Mesenchymal stem cell (in vitro differentiated cells and primary cell): ENCODE data around the gene CAMK2A.
A peak's percentile ranks its signal among the peaks of the same experiment; 100 is the strongest.

Experiments
- DNase-seq: peaks from one replicate; pipeline ENCODE4 v3.0.0-alpha.2; 2013
- H2AFZ ChIP-seq: one replicate; pipeline ENCODE4 v1.6.1; 2013; ENCODE audit warnings: low read depth, mild to moderate bottlenecking, control low read depth, inconsistent platforms, low read length, moderate library complexity
- H2AK5ac ChIP-seq: 2 replicates; pipeline ENCODE4 v1.6.1; 2013; ENCODE audit warnings: low read length, moderate library complexity, mild to moderate bottlenecking, inconsistent platforms; ENCODE audit not compliant: severe bottlenecking
- H2BK120ac ChIP-seq: one replicate; pipeline ENCODE4 v1.6.1; 2013; ENCODE audit warnings: low read depth, mild to moderate bottlenecking, inconsistent platforms, low read length, moderate library complexity
- H2BK12ac ChIP-seq, 2 experiments: one replicate each; pipeline ENCODE4 v1.6.1; 2013; ENCODE audit warnings: inconsistent platforms in 2 of 2, low read length in 2 of 2, mild to moderate bottlenecking in 2 of 2, moderate library complexity in 2 of 2, control low read depth in 1 of 2
- H2BK15ac ChIP-seq: one replicate; pipeline ENCODE4 v1.6.1; 2013; ENCODE audit warnings: mild to moderate bottlenecking, low read depth, inconsistent platforms; ENCODE audit not compliant: poor library complexity, severe bottlenecking
- H2BK5ac ChIP-seq: 2 replicates; pipeline ENCODE4 v1.6.1; 2013; ENCODE audit warnings: low read depth, mild to moderate bottlenecking, low read length, control low read depth, inconsistent platforms; ENCODE audit not compliant: poor library complexity, severe bottlenecking
- H3K14ac ChIP-seq, 2 experiments: one replicate each; pipeline ENCODE4 v1.6.1; 2013; ENCODE audit warnings: inconsistent platforms in 2 of 2, low read length in 2 of 2, control low read depth in 1 of 2, mild to moderate bottlenecking in 1 of 2, moderate library complexity in 1 of 2
- H3K18ac ChIP-seq, 2 experiments: one replicate each; pipeline ENCODE4 v1.6.1; 2013; ENCODE audit warnings: inconsistent platforms in 2 of 2, low read length in 2 of 2, control low read depth in 1 of 2, low read depth in 1 of 2, mild to moderate bottlenecking in 1 of 2
- H3K23ac ChIP-seq, 2 experiments: one replicate each; pipeline ENCODE4 v1.6.1; 2013; ENCODE audit warnings: inconsistent platforms in 2 of 2, low read length in 2 of 2, mild to moderate bottlenecking in 2 of 2, moderate library complexity in 2 of 2, control low read depth in 1 of 2
- H3K27ac ChIP-seq: 2 replicates; pipeline ENCODE4 v1.5.1; 2013; ENCODE audit warnings: mild to moderate bottlenecking, moderate library complexity, low read length, control low read depth, inconsistent platforms; ENCODE audit not compliant: poor library complexity, severe bottlenecking
- H3K27me3 ChIP-seq, 2 experiments: 2 replicates each; pipeline versions ENCODE4 v1.6.1 to v1.7.0; 2013; ENCODE audit warnings: low read length in 2 of 2, mild to moderate bottlenecking in 2 of 2, moderate library complexity in 2 of 2, control low read depth in 1 of 2, inconsistent platforms in 1 of 2; ENCODE audit not compliant: control insufficient read depth in 1 of 2, insufficient read depth in 1 of 2
- H3K36me3 ChIP-seq, 2 experiments: 2 replicates each; pipeline versions ENCODE4 v1.6.1 to v1.7.0; 2013; ENCODE audit warnings: low read length in 2 of 2, control low read depth in 1 of 2, inconsistent platforms in 1 of 2, low read depth in 1 of 2, mild to moderate bottlenecking in 1 of 2; ENCODE audit not compliant: insufficient read depth in 2 of 2, control insufficient read depth in 1 of 2
- H3K4ac ChIP-seq, 2 experiments: one replicate each; pipeline ENCODE4 v1.6.1; 2013; ENCODE audit warnings: inconsistent platforms in 2 of 2, low read length in 2 of 2, mild to moderate bottlenecking in 2 of 2, moderate library complexity in 2 of 2, control low read depth in 1 of 2, low read depth in 1 of 2
- H3K4me1 ChIP-seq: 2 replicates; pipeline ENCODE4 v1.6.1; 2013; ENCODE audit warnings: low read depth, low read length, control low read depth; ENCODE audit not compliant: control insufficient read depth, insufficient read depth
- H3K4me2 ChIP-seq: 2 replicates; pipeline ENCODE4 v1.6.1; 2013; ENCODE audit warnings: low read length, mild to moderate bottlenecking, inconsistent platforms; ENCODE audit not compliant: poor library complexity, severe bottlenecking
- H3K4me3 ChIP-seq, 2 experiments: 2 replicates each; pipeline versions ENCODE4 v1.5.1 to v1.7.0; 2013; ENCODE audit warnings: low read length in 2 of 2, mild to moderate bottlenecking in 2 of 2, control low read depth in 1 of 2, low read depth in 1 of 2; ENCODE audit not compliant: insufficient read depth in 1 of 2
- H3K79me1 ChIP-seq: replicated peaks from 2 replicates; pipeline ENCODE4 v1.6.1; 2013; ENCODE audit warnings: mild to moderate bottlenecking, control low read depth, low read length, inconsistent platforms; ENCODE audit not compliant: poor library complexity, severe bottlenecking
- H3K9ac ChIP-seq: 2 replicates; pipeline ENCODE4 v1.7.0; 2013; ENCODE audit warnings: mild to moderate bottlenecking, low read length, moderate library complexity
- H3K9me3 ChIP-seq: 2 replicates; pipeline ENCODE4 v1.7.0; 2013; ENCODE audit warnings: mild to moderate bottlenecking, low read length; ENCODE audit not compliant: control insufficient read depth
- H4K8ac ChIP-seq: one replicate; pipeline ENCODE4 v1.6.1; 2013; ENCODE audit warnings: inconsistent platforms, mild to moderate bottlenecking, low read length, moderate library complexity
- H4K91ac ChIP-seq: one replicate; pipeline ENCODE4 v1.6.1; 2013; ENCODE audit warnings: mild to moderate bottlenecking, low read length, inconsistent platforms
- WGBS: methylation state at CpG from one replicate; pipeline ENCODE4 v1.1.7; 2013; ENCODE audit warnings: mixed read lengths; 5-methylcytosine and 5-hydroxymethylcytosine counted together

CAMK2A gene

DNA sequence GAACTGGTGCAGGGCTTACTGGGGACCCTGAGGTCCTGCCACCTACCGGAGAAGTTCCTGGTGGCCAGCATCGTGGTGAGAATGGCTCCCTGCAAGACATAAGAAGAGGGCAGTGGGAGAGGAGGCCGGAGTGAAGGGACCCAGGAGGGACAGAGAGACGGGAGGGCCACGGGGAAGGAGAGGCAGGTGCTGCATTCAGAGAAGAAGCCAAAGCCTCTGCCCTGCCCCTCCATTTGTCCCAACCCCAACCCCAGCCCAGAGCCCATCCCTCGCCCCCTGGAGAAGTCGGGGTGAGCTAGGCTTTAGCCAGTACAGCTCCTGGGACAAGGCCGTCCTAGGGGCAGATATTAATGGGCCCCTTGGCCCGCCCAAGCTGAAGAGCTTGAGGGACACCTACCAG, 41.8 kb downstream of the CAMK2A start:
- Histone ChIP-seq H4K91ac (no peak overlapping the region), H3K9me3 (no peaks in the 10 kb centered on the region), H3K27ac (no peak overlapping the region), H3K4me1 (peaks cover 6% of the 10 kb centered on the region), H3K4me3 (no peak overlapping the region), H3K14ac (no peak overlapping the region), H2BK5ac (no peak overlapping the region), H3K18ac (no peak overlapping the region), H2AK5ac (no peak overlapping the region), H3K9ac (no peak overlapping the region), H3K36me3 (peaks cover 0 to 25% of the 10 kb centered on the region in 2 experiments), H3K23ac (no peak overlapping the region), H2BK15ac (peak overlapping the region; percentile 7), H2BK120ac (no peak overlapping the region), H3K4ac (no peak overlapping the region), H2BK12ac (no peak overlapping the region), H3K79me1 (no peaks in the 10 kb centered on the region), H3K4me2 (no peak overlapping the region), H3K27me3 (no peaks in the 10 kb centered on the region), H4K8ac (no peak overlapping the region), H2AFZ (no peak overlapping the region)
- WGBS = 89% methylated on average over 9 of the region's 9 CpGs
- DNase-seq = no peak

DNA sequence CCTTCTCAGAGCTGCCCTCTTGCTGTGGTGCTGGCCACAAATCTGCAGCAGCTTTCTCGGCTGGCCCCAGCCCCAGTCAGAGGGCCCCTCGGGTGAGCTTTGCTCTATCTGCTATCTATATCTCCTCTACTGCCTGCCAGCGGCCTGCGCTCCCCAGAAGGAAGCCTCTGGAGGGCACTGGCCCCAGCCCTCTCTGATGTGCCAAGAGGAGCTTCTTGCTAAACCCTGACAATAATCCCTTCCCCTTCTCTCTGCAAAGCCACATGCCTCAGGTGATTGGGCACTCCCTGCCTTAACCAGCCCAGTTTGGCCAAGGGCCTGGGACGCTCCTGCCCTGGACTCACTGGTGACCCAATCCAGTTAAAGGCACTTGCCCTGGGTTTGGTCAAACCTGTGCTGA, 42.7 kb downstream of the CAMK2A start:
- WGBS = 95% methylated on average over 5 of the region's 5 CpGs
- H3K4me3 ChIP-seq = no peak overlapping the region
- H3K4ac ChIP-seq = no peak overlapping the region

DNA sequence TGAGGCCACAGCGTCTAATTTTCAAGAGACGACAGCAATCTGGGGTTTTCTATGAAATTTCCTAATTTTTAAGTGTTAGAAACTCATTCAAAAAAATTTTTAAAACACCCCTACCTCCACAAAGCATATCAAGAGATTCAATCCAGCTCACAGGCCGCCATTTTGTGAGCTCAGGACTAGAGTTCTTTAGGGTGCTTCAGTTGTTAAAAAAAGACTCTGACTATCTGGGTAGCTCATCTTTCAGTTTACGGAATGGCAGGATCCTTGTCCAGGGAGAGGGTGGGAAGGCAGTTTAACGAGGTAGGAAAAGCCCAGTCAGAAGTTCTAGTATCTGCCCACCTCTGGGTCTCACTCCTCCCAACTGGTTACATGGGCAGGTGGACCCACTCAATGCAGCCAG, 43.1 kb downstream of the CAMK2A start:
- Histone ChIP-seq H3K23ac (no peak overlapping the region), H2BK12ac (peak overlapping the region in 1 of 2 experiments; percentile 55), H3K9ac (no peak overlapping the region), H3K9me3 (no peaks in the 10 kb centered on the region), H3K4me2 (no peak overlapping the region), H2AK5ac (no peak overlapping the region), H3K4ac (no peak overlapping the region), H2AFZ (no peak overlapping the region), H3K4me1 (peaks cover 9% of the 10 kb centered on the region), H3K36me3 (peaks cover 0 to 26% of the 10 kb centered on the region in 2 experiments), H3K18ac (peak overlapping the region in 1 of 2 experiments; percentile 61), H2BK120ac (no peak overlapping the region), H3K14ac (no peak overlapping the region), H2BK15ac (no peak overlapping the region), H3K4me3 (no peak overlapping the region), H4K8ac (no peak overlapping the region), H4K91ac (no peak overlapping the region), H2BK5ac (no peak overlapping the region), H3K79me1 (no peaks in the 10 kb centered on the region), H3K27me3 (no peaks in the 10 kb centered on the region), H3K27ac (no peak overlapping the region)
- DNase-seq = no peak
- WGBS = 94% methylated on average over 5 of the region's 5 CpGs

More for the DNA sequence above, 42.7 kb downstream of the CAMK2A start:
- Histone ChIP-seq H2BK15ac (peak overlapping the region; percentile 57), H2AFZ (no peak overlapping the region), H4K91ac (peak overlapping the region; percentile 62), H3K18ac (no peak overlapping the region), H3K23ac (no peak overlapping the region), H2BK12ac (peak overlapping the region in 1 of 2 experiments; percentile 15), H3K14ac (no peak overlapping the region), H3K9ac (no peak overlapping the region), H3K27me3 (no peaks in the 10 kb centered on the region), H3K9me3 (no peaks in the 10 kb centered on the region), H2AK5ac (no peak overlapping the region), H3K36me3 (peaks cover 0 to 26% of the 10 kb centered on the region in 2 experiments), H3K4me2 (no peak overlapping the region), H3K79me1 (no peaks in the 10 kb centered on the region), H4K8ac (no peak overlapping the region), H3K27ac (no peak overlapping the region), H3K4me1 (peaks cover 9% of the 10 kb centered on the region), H2BK120ac (no peak overlapping the region), H2BK5ac (no peak overlapping the region)
- no peak for DNase-seq

DNA sequence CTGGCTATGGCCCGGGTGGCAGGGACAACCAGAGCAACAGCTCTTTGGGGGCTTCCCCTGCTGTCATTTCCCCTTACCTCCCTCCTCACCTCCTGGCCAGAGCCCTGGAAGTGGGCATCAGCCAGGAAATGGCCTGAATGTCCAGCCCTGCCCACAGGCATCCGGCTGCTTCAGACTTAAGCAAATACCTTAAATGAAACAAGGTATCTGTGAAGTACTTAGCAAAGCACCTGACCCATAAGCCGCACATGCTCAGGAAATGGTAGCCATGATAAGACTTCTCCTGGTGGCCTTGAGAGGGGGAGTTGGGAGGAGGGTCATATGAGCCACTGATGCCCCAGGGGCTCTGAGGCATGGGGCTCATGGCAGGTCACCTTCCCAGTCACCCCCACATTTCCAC, 43.8 kb downstream of the CAMK2A start:
- Histone ChIP-seq H2AK5ac (no peak overlapping the region), H3K9ac (peak overlapping the region; percentile 26), H3K79me1 (no peaks in the 10 kb centered on the region), H3K36me3 (peaks cover 0 to 26% of the 10 kb centered on the region in 2 experiments), H3K4me2 (no peak overlapping the region), H2BK120ac (no peak overlapping the region), H4K8ac (peak overlapping the region; percentile 3), H3K14ac (no peak overlapping the region), H3K27me3 (no peaks in the 10 kb centered on the region), H2BK12ac (peak overlapping the region in 1 of 2 experiments; percentile 95), H3K4me1 (peaks cover 9% of the 10 kb centered on the region), H3K27ac (no peak overlapping the region), H2BK5ac (no peak overlapping the region), H4K91ac (no peak overlapping the region), H3K9me3 (no peaks in the 10 kb centered on the region), H3K4me3 (no peak overlapping the region), H3K4ac (no peak overlapping the region), H2BK15ac (no peak overlapping the region), H3K23ac (no peak overlapping the region), H3K18ac (peak overlapping the region; percentile 52 to 61), H2AFZ (no peak overlapping the region)
- no peak for DNase-seq
- WGBS = 73% methylated on average over 2 of the region's 3 CpGs
